ENCODE data around the gene SYNPR. TPM values are rescaled to one million over a fixed set of nuclear protein-coding genes. Genes with fewer than 3 reads are reported as not detected.

Gene SYNPR
- total RNA-seq, 1 donor: not detected

GRCh38 chr3:63441262-63441661 lies 163.2 kb downstream of the SYNPR start:
- DNase-seq (ENCODE audit: low read depth): no peak
- TF ChIP-seq CTCF (IDR thresholded peaks at IDR 0.05; ENCODE audit: insufficient read depth, low read length): no peak
- H3K4me3 ChIP-seq (ENCODE audit: low read depth, low read length): no peak overlapping the region

GRCh38 chr3:63442918-63443317 lies 164.8 kb downstream of the SYNPR start:
- TF ChIP-seq CTCF (IDR thresholded peaks at IDR 0.05; ENCODE audit: insufficient read depth, low read length): no peak
- no peak for DNase-seq (ENCODE audit: low read depth)
- no peak overlapping the region for H3K4me3 ChIP-seq (ENCODE audit: low read depth, low read length)

GRCh38 chr3:63450023-63450422 lies 171.9 kb downstream of the SYNPR start:
- TF ChIP-seq CTCF (IDR thresholded peaks at IDR 0.05; ENCODE audit: insufficient read depth, low read length): no peak
- no peak overlapping the region for H3K4me3 ChIP-seq (ENCODE audit: low read depth, low read length)
- DNase-seq (ENCODE audit: low read depth): peak; percentile 36

GRCh38 chr3:63450634-63451363 lies 172.7 kb downstream of the SYNPR start:
- H3K4me3 ChIP-seq (ENCODE audit: low read depth, low read length): no peak overlapping the region
- TF ChIP-seq CTCF (IDR thresholded peaks at IDR 0.05; ENCODE audit: insufficient read depth, low read length): no peak
- peak; percentile 60 for DNase-seq (ENCODE audit: low read depth)

- no peak overlapping the region for H3K4me3 ChIP-seq (ENCODE audit: low read depth, low read length)
- no peak for TF ChIP-seq CTCF (IDR thresholded peaks at IDR 0.05; ENCODE audit: insufficient read depth, low read length)
- DNase-seq (ENCODE audit: low read depth): no peak
These were observed 178.8 kb downstream of the SYNPR start for GRCh38 chr3:63456901-63457300.

GRCh38 chr3:63458405-63458804 lies 180.3 kb downstream of the SYNPR start:
- H3K4me3 ChIP-seq (ENCODE audit: low read depth, low read length): no peak overlapping the region
- DNase-seq (ENCODE audit: low read depth): no peak
- no peak for TF ChIP-seq CTCF (IDR thresholded peaks at IDR 0.05; ENCODE audit: insufficient read depth, low read length)

GRCh38 chr3:63462732-63463131 lies 184.6 kb downstream of the SYNPR start:
- no peak for TF ChIP-seq CTCF (IDR thresholded peaks at IDR 0.05; ENCODE audit: insufficient read depth, low read length)
- no peak overlapping the region for H3K4me3 ChIP-seq (ENCODE audit: low read depth, low read length)
- no peak for DNase-seq (ENCODE audit: low read depth)
